ENCODE data around the gene VEZF1.

Gene VEZF1

GRCh38 chr17:57999010-57999495 lies 11.0 kb upstream of the VEZF1 start:
- no peak for DNase-seq (ENCODE audit: low read depth, low spot score)

- DNase-seq (ENCODE audit: low read depth, low spot score) = no peak
These were observed 9.2 kb upstream of the VEZF1 start for GRCh38 chr17:57997085-57997809.

GRCh38 chr17:57995076-57995956 lies 7.3 kb upstream of the VEZF1 start:
- DNase-seq (ENCODE audit: low read depth, low spot score) = no peak

- no peak for DNase-seq (ENCODE audit: low read depth, low spot score)
These were observed 6.4 kb upstream of the VEZF1 start for GRCh38 chr17:57994436-57994835.

- DNase-seq (ENCODE audit: low read depth, low spot score) = no peak
These were observed 5.7 kb upstream of the VEZF1 start for GRCh38 chr17:57993471-57994365.

- DNase-seq (ENCODE audit: low read depth, low spot score) = no peak
These were observed 3.5 kb upstream of the VEZF1 start for GRCh38 chr17:57991537-57991936.

- DNase-seq (ENCODE audit: low read depth, low spot score) = no peak
These were observed 2.0 kb upstream of the VEZF1 start for GRCh38 chr17:57990037-57990436.

GRCh38 chr17:57988301-57989250 lies 522 bp upstream of the VEZF1 start:
- peak; percentile 21 for DNase-seq (ENCODE audit: low read depth, low spot score)

- DNase-seq (ENCODE audit: low read depth, low spot score) = peak; percentile 11
These were observed 1.0 kb downstream of the VEZF1 start for GRCh38 chr17:57986841-57987580.

GRCh38 chr17:57985675-57985974 lies 2.4 kb downstream of the VEZF1 start:
- no peak for DNase-seq (ENCODE audit: low read depth, low spot score)

GRCh38 chr17:57984936-57985674 lies 2.9 kb downstream of the VEZF1 start:
- no peak for DNase-seq (ENCODE audit: low read depth, low spot score)

GRCh38 chr17:57984261-57984890 lies 3.7 kb downstream of the VEZF1 start:
- no peak for DNase-seq (ENCODE audit: low read depth, low spot score)

GRCh38 chr17:57983446-57983845 lies 4.6 kb downstream of the VEZF1 start:
- no peak for DNase-seq (ENCODE audit: low read depth, low spot score)

- no peak for DNase-seq (ENCODE audit: low read depth, low spot score)
These were observed 5.4 kb downstream of the VEZF1 start for GRCh38 chr17:57982452-57983170.

GRCh38 chr17:57980522-57980921 lies 7.5 kb downstream of the VEZF1 start:
- no peak for DNase-seq (ENCODE audit: low read depth, low spot score)

- DNase-seq (ENCODE audit: low read depth, low spot score) = no peak
These were observed 9.0 kb downstream of the VEZF1 start for GRCh38 chr17:57979076-57979475.

- no peak for DNase-seq (ENCODE audit: low read depth, low spot score)
These were observed 11.5 kb downstream of the VEZF1 start for GRCh38 chr17:57976594-57976993.

GRCh38 chr17:57975044-57975443 lies 13.0 kb downstream of the VEZF1 start:
- no peak for DNase-seq (ENCODE audit: low read depth, low spot score)
